HG02970 (cell line): Measurements from ENCODE around the gene SIX1.

Experiments used
- ATAC-seq: cut with Tn5 transposase; IDR thresholded peaks from one replicate; pipeline ENCODE4 v1.9.1; 2021; ENCODE audit warnings: mild to moderate bottlenecking, moderate library complexity, moderate number of reproducible peaks; ENCODE audit not compliant: unreplicated experiment, low FRiP score

Gene SIX1

GRCh38 chr14:60602291-60602690 lies 47.0 kb downstream of the SIX1 start:
- ATAC-seq: no peak

GRCh38 chr14:60599727-60600126 lies 49.5 kb downstream of the SIX1 start:
- ATAC-seq: no peak

GRCh38 chr14:60596139-60596538 lies 53.1 kb downstream of the SIX1 start:
- ATAC-seq: no peak

GRCh38 chr14:60594062-60594461 lies 55.2 kb downstream of the SIX1 start:
- ATAC-seq: no peak
